HCT116 (cell line): ENCODE measurements around the gene CHCHD10. TPM values are rescaled to one million over a fixed set of nuclear protein-coding genes. Genes with fewer than 3 reads are reported as not detected.

ENCODE experiments used
- ATAC-seq: fragments of 200-7000 bp; cut with Tn5 transposase; 2 replicates; pipeline ENCODE4 v1.9.1; 2020; ENCODE audit warnings: mild to moderate bottlenecking, moderate library complexity
- BruUV-seq: library from RNA; stranded (reverse); fragments of 400-500 nt; replicated peaks from 2 replicates; lab custom pipeline; 2021; lab: Mats Ljungman, UMichigan
- CTCF ChIA-PET: fragments of 300-600 bp; sonication (Branson Sonifier 250); formaldehyde crosslinking; loops from one replicate; lab custom pipeline; 2021; ENCODE audit warnings: antibody characterized with exemption; lab: Charles Lee
- POLR2A ChIA-PET: fragments of 300-600, 350-600 bp; sonication (Branson Sonifier 250); formaldehyde crosslinking; loops from one replicate; lab custom pipeline; 2021; ENCODE audit warnings: antibody characterized with exemption; lab: Charles Lee
- RAD21 ChIA-PET, 2 experiments: fragments of 300-600 bp; sonication (Branson Sonifier 250); formaldehyde crosslinking; loops; one replicate each; lab custom pipeline; 2023; ENCODE audit warnings: low total read pairs in 2 of 2; ENCODE audit not compliant: uncharacterized antibody in 2 of 2, unreplicated experiment in 2 of 2, low non-redundant PET in 1 of 2; lab: Charles Lee
- DNase-seq: peaks from one replicate; pipeline ENCODE4 v3.0.0-alpha.2; 2010; ENCODE audit warnings: low read depth, low spot score
- H2AFZ ChIP-seq: fragments of 200-600 bp; shearing (Covaris generic), sonication (generic); 2 replicates; pipeline ENCODE4 v1.6.1; 2017; ENCODE audit warnings: low read depth, mixed run types, mixed read lengths, antibody characterized with exemption, low read length; ENCODE audit not compliant: poor library complexity, severe bottlenecking
- H3K27ac ChIP-seq: 2 replicates; pipeline ENCODE4 v1.5.1; 2012; ENCODE audit warnings: low read depth, low read length
- H3K27me3 ChIP-seq: fragments of 200-600 bp; sonication (generic); 2 replicates; pipeline ENCODE4 v1.6.1; 2016; ENCODE audit warnings: mixed run types, low read length, mixed read lengths; ENCODE audit not compliant: insufficient read depth
- H3K36me3 ChIP-seq, 2 experiments: fragments of 200-500 bp in 1 of 2; fragments of 200-600 bp in 1 of 2; sonication (Bioruptor generic) in 1 of 2; sonication (generic) in 1 of 2; 2 replicates each; pipeline versions ENCODE4 v1.5.1 to v1.6.1; 2014 to 2016; ENCODE audit warnings: low read length in 2 of 2, inconsistent platforms in 1 of 2, mixed read lengths in 1 of 2, mixed run types in 1 of 2; ENCODE audit not compliant: insufficient read depth in 2 of 2, control insufficient read depth in 1 of 2
- H3K4me1 ChIP-seq, 2 experiments: fragments of 200-600 bp in 1 of 2; sonication (generic) in 1 of 2; 2 replicates each; pipeline versions ENCODE4 v1.5.1 to v1.6.1; 2012 to 2017; ENCODE audit warnings: low read length in 2 of 2, inconsistent platforms in 1 of 2, mild to moderate bottlenecking in 1 of 2, mixed read lengths in 1 of 2, mixed run types in 1 of 2, moderate library complexity in 1 of 2; ENCODE audit not compliant: insufficient read depth in 2 of 2, control insufficient read depth in 1 of 2
- H3K4me2 ChIP-seq: fragments of 200-600 bp; sonication (generic); 2 replicates; pipeline ENCODE4 v1.6.1; 2017; ENCODE audit warnings: mixed run types, low read length, mixed read lengths
- H3K4me3 ChIP-seq, 2 experiments: fragments of 200-600 bp in 1 of 2; sonication (generic) in 1 of 2; replicated peaks in 1 of 2; 2 replicates each; pipeline ENCODE4 v1.5.1; 2011 to 2016; ENCODE audit warnings: low read length in 2 of 2, control low read depth in 1 of 2, low read depth in 1 of 2, mild to moderate bottlenecking in 1 of 2, mixed read lengths in 1 of 2, mixed run types in 1 of 2
- H3K79me2 ChIP-seq: fragments of 200-600 bp; sonication (generic); 2 replicates; pipeline ENCODE4 v1.6.1; 2017; ENCODE audit warnings: mild to moderate bottlenecking, mixed run types, low read length, moderate library complexity, mixed read lengths; ENCODE audit not compliant: insufficient read depth
- H3K9ac ChIP-seq: fragments of 200-600 bp; sonication (generic); 2 replicates; pipeline ENCODE4 v1.6.1; 2016; ENCODE audit warnings: low read length, mixed read lengths
- H3K9me2 ChIP-seq: fragments of 200-600 bp; sonication (generic), shearing (Covaris generic); 2 replicates; pipeline ENCODE4 v1.6.1; 2017; ENCODE audit warnings: mixed run types, mild to moderate bottlenecking, moderate library complexity; ENCODE audit not compliant: insufficient read depth
- H3K9me3 ChIP-seq, 2 experiments: fragments of 200-500 bp in 1 of 2; fragments of 200-600 bp in 1 of 2; sonication (Bioruptor generic) in 1 of 2; sonication (generic) in 1 of 2; 2 replicates each; pipeline ENCODE4 v1.6.1; 2014 to 2017; ENCODE audit warnings: low read length in 2 of 2, mixed read lengths in 2 of 2, inconsistent platforms in 1 of 2, low read depth in 1 of 2, mild to moderate bottlenecking in 1 of 2, mixed run types in 1 of 2, moderate library complexity in 1 of 2; ENCODE audit not compliant: control insufficient read depth in 1 of 2, insufficient read depth in 1 of 2
- H4K20me1 ChIP-seq: fragments of 200-600 bp; sonication (generic), shearing (Covaris generic); 2 replicates; pipeline ENCODE4 v1.6.1; 2017; ENCODE audit warnings: mixed run types, mild to moderate bottlenecking, moderate library complexity; ENCODE audit not compliant: insufficient read depth
- EGR1 ChIP-seq: IDR thresholded peaks from 2 replicates; pipeline ENCODE4 v1.6.1; 2012; ENCODE audit warnings: low read depth
- EZH2 ChIP-seq: fragments of 200-600 bp; sonication (generic); IDR thresholded peaks from 2 replicates; pipeline ENCODE4 v1.6.1; 2017; ENCODE audit warnings: antibody characterized with exemption, mixed run types
- JUND ChIP-seq: IDR thresholded peaks from 2 replicates; pipeline ENCODE4 v1.6.1; 2012
- POLR2A ChIP-seq: IDR thresholded peaks from 2 replicates; pipeline ENCODE4 v1.7.0; 2011; ENCODE audit warnings: borderline replicate concordance; ENCODE audit not compliant: insufficient read depth, insufficient read length; ENCODE audit errors: extremely low read depth
- RAD21 ChIP-seq: IDR thresholded peaks from 2 replicates; pipeline ENCODE4 v1.6.1; 2012; ENCODE audit warnings: low read depth, mild to moderate bottlenecking
- SRF ChIP-seq: IDR thresholded peaks from 2 replicates; pipeline ENCODE4 v1.6.1; 2012; ENCODE audit warnings: low read depth
- ZNF274 ChIP-seq: fragments of 200-500 bp; sonication (Bioruptor generic); IDR thresholded peaks from 2 replicates; pipeline ENCODE4 v1.6.1; 2014; ENCODE audit warnings: mild to moderate bottlenecking, low read depth, low read length, inconsistent platforms
- intact Hi-C: fragments of 100-400 bp; cut with micrococcal nuclease; formaldehyde crosslinking; loops from 2 replicates; pipeline ENCODE4 v1.10.0; 2022
- total RNA-seq: library from RNA; stranded (reverse); gene quantifications from one replicate; pipeline ENCODE4 v1.2.1, GENCODE V29; 2021; ENCODE audit not compliant: unreplicated experiment
- TF ChIP-seq, protein P1 (sequence below): IDR thresholded peaks from 2 replicates; pipeline ENCODE4 v1.6.1; 2012; ENCODE audit warnings: low read depth
- TF ChIP-seq, protein P2 (sequence below), 3 experiments: fragments of 200-600 bp in 1 of 3; sonication (generic) in 1 of 3; IDR thresholded peaks in 2 of 3; conservative IDR thresholded peaks in 1 of 3; 2 replicates each; pipeline ENCODE4 v1.5.1; 2012 to 2017; ENCODE audit warnings: low read depth in 2 of 3, low read length in 2 of 3, antibody characterized with exemption in 1 of 3, borderline replicate concordance in 1 of 3, control low read depth in 1 of 3, mild to moderate bottlenecking in 1 of 3, mixed read lengths in 1 of 3, mixed run types in 1 of 3, moderate library complexity in 1 of 3; ENCODE audit not compliant: insufficient read depth in 1 of 3
- TF ChIP-seq, protein P3 (sequence below): IDR thresholded peaks from 2 replicates; pipeline ENCODE4 v1.6.1; 2012
- TF ChIP-seq, protein P4 (sequence below): IDR thresholded peaks from 2 replicates; pipeline ENCODE4 v1.6.1; 2011; ENCODE audit warnings: mild to moderate bottlenecking, low read length, moderate library complexity; ENCODE audit not compliant: insufficient replicate concordance; ENCODE audit errors: extremely low read depth

CHCHD10 gene
- total RNA-seq, 1 experiment from 2014 or later: 279 TPM

DNA sequence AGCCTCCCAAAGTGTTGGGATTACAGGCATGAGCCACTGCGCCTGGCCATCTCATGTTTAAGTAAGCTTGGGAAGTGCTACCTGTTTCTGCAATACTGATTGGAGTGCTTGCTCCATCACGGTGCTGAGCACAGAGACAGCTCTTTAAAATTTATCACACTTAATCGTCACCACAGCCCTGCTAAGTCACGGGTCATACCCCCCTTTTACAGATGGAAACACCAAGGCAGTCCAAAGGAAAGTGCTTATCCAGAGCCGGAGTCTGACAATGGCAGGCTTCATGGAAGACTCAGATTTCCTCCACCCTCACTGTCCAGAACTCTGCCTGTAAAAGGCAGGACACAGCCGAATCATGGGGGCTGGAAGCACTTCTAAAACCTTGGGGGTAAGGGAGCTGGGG is 7.7 kb downstream of the CHCHD10 start:
- RAD21 ChIA-PET: no interaction called here
- no TSS peak for BruUV-seq
- no peaks in the 10 kb centered on the region for H3K9me3 ChIP-seq
- no peak overlapping the region for H3K9ac ChIP-seq
- no peak overlapping the region for H3K4me3 ChIP-seq
- H3K4me1 ChIP-seq: peaks cover 3 to 22% of the 10 kb centered on the region in 2 experiments; a peak in 2 of 4 replicates
- H3K27me3 ChIP-seq: no peaks in the 10 kb centered on the region
- H3K9me2 ChIP-seq: no peaks in the 10 kb centered on the region
- no peak overlapping the region for H3K4me2 ChIP-seq
- DNase-seq (no peak), ATAC-seq (no peak)
- no peak overlapping the region for H3K27ac ChIP-seq
- CTCF ChIA-PET: no interaction called here
- H3K36me3 ChIP-seq: peaks cover 3 to 7% of the 10 kb centered on the region in 2 experiments; a peak in 2 of 4 replicates
- no peaks in the 10 kb centered on the region for H4K20me1 ChIP-seq
- intact Hi-C loops: loop anchor here (10.0 kb wide), 1 partner anchor 195 kb away; no protein-coding TSS in a partner anchor
- POLR2A ChIA-PET: no interaction called here
- no peak overlapping the region for H2AFZ ChIP-seq
- TF ChIP-seq EGR1: no peak
- TF ChIP-seq, protein P1, sequence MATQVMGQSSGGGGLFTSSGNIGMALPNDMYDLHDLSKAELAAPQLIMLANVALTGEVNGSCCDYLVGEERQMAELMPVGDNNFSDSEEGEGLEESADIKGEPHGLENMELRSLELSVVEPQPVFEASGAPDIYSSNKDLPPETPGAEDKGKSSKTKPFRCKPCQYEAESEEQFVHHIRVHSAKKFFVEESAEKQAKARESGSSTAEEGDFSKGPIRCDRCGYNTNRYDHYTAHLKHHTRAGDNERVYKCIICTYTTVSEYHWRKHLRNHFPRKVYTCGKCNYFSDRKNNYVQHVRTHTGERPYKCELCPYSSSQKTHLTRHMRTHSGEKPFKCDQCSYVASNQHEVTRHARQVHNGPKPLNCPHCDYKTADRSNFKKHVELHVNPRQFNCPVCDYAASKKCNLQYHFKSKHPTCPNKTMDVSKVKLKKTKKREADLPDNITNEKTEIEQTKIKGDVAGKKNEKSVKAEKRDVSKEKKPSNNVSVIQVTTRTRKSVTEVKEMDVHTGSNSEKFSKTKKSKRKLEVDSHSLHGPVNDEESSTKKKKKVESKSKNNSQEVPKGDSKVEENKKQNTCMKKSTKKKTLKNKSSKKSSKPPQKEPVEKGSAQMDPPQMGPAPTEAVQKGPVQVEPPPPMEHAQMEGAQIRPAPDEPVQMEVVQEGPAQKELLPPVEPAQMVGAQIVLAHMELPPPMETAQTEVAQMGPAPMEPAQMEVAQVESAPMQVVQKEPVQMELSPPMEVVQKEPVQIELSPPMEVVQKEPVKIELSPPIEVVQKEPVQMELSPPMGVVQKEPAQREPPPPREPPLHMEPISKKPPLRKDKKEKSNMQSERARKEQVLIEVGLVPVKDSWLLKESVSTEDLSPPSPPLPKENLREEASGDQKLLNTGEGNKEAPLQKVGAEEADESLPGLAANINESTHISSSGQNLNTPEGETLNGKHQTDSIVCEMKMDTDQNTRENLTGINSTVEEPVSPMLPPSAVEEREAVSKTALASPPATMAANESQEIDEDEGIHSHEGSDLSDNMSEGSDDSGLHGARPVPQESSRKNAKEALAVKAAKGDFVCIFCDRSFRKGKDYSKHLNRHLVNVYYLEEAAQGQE: no peak
- no peak for TF ChIP-seq ZNF274
- TF ChIP-seq, protein P2, sequence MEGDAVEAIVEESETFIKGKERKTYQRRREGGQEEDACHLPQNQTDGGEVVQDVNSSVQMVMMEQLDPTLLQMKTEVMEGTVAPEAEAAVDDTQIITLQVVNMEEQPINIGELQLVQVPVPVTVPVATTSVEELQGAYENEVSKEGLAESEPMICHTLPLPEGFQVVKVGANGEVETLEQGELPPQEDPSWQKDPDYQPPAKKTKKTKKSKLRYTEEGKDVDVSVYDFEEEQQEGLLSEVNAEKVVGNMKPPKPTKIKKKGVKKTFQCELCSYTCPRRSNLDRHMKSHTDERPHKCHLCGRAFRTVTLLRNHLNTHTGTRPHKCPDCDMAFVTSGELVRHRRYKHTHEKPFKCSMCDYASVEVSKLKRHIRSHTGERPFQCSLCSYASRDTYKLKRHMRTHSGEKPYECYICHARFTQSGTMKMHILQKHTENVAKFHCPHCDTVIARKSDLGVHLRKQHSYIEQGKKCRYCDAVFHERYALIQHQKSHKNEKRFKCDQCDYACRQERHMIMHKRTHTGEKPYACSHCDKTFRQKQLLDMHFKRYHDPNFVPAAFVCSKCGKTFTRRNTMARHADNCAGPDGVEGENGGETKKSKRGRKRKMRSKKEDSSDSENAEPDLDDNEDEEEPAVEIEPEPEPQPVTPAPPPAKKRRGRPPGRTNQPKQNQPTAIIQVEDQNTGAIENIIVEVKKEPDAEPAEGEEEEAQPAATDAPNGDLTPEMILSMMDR (IDR thresholded peaks at IDR 0.05 in 2 of 3, conservative IDR thresholded peaks at IDR 0.05 in 1 of 3; ENCODE audit: borderline replicate concordance in 1 of 3, insufficient read depth in 1 of 3, low read depth in 2 of 3, low read length in 2 of 3): no peak
- no peak for TF ChIP-seq POLR2A
- TF ChIP-seq SRF: no peak
- TF ChIP-seq, protein P3, sequence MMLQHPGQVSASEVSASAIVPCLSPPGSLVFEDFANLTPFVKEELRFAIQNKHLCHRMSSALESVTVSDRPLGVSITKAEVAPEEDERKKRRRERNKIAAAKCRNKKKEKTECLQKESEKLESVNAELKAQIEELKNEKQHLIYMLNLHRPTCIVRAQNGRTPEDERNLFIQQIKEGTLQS: no peak
- TF ChIP-seq, protein P4, sequence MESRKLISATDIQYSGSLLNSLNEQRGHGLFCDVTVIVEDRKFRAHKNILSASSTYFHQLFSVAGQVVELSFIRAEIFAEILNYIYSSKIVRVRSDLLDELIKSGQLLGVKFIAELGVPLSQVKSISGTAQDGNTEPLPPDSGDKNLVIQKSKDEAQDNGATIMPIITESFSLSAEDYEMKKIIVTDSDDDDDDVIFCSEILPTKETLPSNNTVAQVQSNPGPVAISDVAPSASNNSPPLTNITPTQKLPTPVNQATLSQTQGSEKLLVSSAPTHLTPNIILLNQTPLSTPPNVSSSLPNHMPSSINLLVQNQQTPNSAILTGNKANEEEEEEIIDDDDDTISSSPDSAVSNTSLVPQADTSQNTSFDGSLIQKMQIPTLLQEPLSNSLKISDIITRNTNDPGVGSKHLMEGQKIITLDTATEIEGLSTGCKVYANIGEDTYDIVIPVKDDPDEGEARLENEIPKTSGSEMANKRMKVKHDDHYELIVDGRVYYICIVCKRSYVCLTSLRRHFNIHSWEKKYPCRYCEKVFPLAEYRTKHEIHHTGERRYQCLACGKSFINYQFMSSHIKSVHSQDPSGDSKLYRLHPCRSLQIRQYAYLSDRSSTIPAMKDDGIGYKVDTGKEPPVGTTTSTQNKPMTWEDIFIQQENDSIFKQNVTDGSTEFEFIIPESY: no peak
- no peak for TF ChIP-seq EZH2
- TF ChIP-seq JUND: no peak
- TF ChIP-seq RAD21: no peak
- peaks cover 8% of the 10 kb centered on the region; the same call in 1 of the 2 replicates for H3K79me2 ChIP-seq
